ENCODE data around the gene PAX8.

- TF ChIP-seq CTCF (IDR thresholded peaks at IDR 0.05) (no peak), ZFX (IDR thresholded peaks at IDR 0.05; ENCODE audit: borderline replicate concordance) (no peak)
These were observed 49.6 kb downstream of the PAX8 start for GRCh38 chr2:113228991-113229716.

Data from 22Rv1 (cell line).